Measurements from ENCODE around the gene ADAMTS6.

DNA sequence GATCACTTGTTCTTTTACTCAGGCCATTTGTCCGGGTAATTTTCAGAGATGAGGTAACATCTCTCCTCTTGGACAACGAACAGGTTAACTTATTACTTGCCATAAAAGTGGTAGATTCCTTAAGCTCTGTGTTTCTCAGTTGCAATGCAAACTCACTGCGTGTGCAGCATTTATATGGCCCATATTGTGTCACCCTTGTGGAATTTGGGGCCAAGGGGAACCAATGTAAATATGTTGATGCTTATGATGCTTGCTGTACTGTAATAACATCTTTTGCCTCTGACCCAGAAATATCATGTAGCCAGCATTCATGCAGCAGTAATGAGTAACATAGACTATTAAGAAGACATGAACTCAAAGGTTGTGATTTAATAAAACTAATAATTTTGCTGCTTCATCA, 175.8 kb downstream of the ADAMTS6 start:
- TF ChIP-seq, protein P1, sequence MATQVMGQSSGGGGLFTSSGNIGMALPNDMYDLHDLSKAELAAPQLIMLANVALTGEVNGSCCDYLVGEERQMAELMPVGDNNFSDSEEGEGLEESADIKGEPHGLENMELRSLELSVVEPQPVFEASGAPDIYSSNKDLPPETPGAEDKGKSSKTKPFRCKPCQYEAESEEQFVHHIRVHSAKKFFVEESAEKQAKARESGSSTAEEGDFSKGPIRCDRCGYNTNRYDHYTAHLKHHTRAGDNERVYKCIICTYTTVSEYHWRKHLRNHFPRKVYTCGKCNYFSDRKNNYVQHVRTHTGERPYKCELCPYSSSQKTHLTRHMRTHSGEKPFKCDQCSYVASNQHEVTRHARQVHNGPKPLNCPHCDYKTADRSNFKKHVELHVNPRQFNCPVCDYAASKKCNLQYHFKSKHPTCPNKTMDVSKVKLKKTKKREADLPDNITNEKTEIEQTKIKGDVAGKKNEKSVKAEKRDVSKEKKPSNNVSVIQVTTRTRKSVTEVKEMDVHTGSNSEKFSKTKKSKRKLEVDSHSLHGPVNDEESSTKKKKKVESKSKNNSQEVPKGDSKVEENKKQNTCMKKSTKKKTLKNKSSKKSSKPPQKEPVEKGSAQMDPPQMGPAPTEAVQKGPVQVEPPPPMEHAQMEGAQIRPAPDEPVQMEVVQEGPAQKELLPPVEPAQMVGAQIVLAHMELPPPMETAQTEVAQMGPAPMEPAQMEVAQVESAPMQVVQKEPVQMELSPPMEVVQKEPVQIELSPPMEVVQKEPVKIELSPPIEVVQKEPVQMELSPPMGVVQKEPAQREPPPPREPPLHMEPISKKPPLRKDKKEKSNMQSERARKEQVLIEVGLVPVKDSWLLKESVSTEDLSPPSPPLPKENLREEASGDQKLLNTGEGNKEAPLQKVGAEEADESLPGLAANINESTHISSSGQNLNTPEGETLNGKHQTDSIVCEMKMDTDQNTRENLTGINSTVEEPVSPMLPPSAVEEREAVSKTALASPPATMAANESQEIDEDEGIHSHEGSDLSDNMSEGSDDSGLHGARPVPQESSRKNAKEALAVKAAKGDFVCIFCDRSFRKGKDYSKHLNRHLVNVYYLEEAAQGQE (tag by site-specific recombination; IDR thresholded peaks at IDR 0.05): no peak
- TF ChIP-seq KLF9 (tag by site-specific recombination; IDR thresholded peaks at IDR 0.05; ENCODE audit: low read depth) (no peak), ZNF114 (tag by site-specific recombination; IDR thresholded peaks at IDR 0.05) (no peak), TRIM28 (IDR thresholded peaks at IDR 0.05; ENCODE audit: borderline replicate concordance, low read length) (no peak), YY1 (tag by site-specific recombination; IDR thresholded peaks at IDR 0.05) (no peak), ZNF184 (tag by site-specific recombination; IDR thresholded peaks at IDR 0.05) (no peak)
- TF ChIP-seq, protein P2, sequence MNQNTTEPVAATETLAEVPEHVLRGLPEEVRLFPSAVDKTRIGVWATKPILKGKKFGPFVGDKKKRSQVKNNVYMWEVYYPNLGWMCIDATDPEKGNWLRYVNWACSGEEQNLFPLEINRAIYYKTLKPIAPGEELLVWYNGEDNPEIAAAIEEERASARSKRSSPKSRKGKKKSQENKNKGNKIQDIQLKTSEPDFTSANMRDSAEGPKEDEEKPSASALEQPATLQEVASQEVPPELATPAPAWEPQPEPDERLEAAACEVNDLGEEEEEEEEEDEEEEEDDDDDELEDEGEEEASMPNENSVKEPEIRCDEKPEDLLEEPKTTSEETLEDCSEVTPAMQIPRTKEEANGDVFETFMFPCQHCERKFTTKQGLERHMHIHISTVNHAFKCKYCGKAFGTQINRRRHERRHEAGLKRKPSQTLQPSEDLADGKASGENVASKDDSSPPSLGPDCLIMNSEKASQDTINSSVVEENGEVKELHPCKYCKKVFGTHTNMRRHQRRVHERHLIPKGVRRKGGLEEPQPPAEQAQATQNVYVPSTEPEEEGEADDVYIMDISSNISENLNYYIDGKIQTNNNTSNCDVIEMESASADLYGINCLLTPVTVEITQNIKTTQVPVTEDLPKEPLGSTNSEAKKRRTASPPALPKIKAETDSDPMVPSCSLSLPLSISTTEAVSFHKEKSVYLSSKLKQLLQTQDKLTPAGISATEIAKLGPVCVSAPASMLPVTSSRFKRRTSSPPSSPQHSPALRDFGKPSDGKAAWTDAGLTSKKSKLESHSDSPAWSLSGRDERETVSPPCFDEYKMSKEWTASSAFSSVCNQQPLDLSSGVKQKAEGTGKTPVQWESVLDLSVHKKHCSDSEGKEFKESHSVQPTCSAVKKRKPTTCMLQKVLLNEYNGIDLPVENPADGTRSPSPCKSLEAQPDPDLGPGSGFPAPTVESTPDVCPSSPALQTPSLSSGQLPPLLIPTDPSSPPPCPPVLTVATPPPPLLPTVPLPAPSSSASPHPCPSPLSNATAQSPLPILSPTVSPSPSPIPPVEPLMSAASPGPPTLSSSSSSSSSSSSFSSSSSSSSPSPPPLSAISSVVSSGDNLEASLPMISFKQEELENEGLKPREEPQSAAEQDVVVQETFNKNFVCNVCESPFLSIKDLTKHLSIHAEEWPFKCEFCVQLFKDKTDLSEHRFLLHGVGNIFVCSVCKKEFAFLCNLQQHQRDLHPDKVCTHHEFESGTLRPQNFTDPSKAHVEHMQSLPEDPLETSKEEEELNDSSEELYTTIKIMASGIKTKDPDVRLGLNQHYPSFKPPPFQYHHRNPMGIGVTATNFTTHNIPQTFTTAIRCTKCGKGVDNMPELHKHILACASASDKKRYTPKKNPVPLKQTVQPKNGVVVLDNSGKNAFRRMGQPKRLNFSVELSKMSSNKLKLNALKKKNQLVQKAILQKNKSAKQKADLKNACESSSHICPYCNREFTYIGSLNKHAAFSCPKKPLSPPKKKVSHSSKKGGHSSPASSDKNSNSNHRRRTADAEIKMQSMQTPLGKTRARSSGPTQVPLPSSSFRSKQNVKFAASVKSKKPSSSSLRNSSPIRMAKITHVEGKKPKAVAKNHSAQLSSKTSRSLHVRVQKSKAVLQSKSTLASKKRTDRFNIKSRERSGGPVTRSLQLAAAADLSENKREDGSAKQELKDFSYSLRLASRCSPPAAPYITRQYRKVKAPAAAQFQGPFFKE (tag by site-specific recombination; IDR thresholded peaks at IDR 0.05; ENCODE audit: borderline replicate concordance): no peak
- TF ChIP-seq, protein P3, sequence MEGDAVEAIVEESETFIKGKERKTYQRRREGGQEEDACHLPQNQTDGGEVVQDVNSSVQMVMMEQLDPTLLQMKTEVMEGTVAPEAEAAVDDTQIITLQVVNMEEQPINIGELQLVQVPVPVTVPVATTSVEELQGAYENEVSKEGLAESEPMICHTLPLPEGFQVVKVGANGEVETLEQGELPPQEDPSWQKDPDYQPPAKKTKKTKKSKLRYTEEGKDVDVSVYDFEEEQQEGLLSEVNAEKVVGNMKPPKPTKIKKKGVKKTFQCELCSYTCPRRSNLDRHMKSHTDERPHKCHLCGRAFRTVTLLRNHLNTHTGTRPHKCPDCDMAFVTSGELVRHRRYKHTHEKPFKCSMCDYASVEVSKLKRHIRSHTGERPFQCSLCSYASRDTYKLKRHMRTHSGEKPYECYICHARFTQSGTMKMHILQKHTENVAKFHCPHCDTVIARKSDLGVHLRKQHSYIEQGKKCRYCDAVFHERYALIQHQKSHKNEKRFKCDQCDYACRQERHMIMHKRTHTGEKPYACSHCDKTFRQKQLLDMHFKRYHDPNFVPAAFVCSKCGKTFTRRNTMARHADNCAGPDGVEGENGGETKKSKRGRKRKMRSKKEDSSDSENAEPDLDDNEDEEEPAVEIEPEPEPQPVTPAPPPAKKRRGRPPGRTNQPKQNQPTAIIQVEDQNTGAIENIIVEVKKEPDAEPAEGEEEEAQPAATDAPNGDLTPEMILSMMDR (tag by site-specific recombination; IDR thresholded peaks at IDR 0.05): no peak

Measured in HEK293 (cell line).